ENCODE results near the gene LRP10.

LRP10 gene

DNA sequence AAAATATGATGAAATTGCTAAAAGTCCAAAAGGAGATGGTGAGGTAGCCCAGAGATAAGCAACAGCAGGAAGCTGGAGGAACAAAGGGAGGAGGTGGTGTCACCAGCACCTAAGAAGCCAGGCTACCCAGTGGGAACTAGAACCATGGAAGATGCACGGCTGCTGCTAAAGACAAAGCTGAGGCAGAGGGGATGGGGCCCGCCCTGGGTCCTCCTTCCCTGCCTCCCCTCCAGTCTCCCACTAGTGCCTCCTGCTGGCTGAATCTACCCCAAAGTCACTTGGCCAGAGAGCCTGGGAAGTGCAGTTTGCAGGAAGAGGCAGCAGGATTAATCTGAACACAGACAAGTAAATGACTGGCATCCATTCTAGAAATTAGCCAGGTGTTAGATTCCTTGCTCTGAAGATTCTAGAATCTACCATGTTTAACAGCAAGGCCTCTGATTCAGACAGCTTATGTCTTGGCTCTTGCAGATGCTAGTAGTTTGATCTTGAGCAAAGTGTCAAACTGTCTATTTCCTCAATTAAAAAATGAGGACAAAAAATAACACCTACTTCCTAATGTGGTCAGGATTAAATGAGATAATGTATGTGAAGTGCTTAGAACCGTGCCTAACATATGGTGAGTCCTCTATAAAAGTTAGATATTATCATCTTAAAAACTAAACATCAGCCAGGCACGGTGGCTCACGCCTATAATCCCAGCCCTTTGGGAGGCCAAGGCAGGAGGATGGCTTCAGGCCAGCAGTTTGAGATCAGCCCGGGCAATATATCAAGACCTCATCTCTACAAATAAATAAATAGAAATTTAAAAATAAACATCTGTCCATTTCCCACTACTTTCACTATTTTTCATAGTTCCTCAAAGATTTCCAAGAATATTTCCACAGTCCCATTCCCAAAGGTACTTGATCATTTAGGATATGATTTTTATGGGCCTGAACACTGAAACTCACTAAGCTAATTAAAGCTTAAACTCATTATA is 5.8 kb upstream of the LRP10 start:
- no peak for DNase-seq (ENCODE audit: low read depth in 2 of 2)

DNA sequence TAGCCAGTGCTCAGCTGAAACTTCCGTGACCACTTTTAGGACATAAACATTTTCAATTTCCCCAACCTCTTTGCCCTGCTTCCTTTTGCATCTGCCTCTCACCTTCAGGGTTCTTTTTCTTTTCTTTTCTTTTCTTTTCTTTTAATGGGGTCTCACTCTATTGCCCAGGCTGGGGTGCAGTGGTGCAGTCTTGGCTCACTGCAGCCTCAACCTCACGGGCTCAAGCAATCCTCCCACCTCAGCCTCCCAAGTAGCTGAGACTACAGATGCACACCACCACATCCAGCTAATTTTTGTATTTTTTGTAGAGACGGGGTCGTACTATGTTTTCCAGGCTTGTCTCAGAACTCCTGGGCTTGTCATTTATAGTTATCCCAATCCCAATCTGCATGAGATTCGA is 4.7 kb upstream of the LRP10 start:
- no peak for DNase-seq (ENCODE audit: low read depth in 2 of 2)

DNA sequence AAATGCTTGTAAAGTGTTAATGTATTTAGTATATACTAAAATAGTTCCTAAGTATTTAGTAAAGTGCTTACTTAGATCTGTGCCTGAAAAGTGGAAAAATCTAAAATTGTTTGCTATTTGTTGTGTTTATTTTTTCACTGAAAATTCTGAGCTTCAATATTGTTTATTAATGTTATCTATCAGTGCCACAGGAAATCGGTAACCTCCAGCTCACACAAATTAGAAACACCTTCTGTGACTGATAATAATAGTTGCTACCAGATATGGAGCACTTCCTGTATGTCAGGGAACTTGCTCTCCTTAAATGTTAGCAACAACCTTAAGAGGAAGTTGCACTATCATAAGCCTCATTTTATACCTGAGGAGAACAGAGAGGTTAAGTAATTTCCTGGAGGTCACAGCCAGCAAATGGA is 723 bp upstream of the LRP10 start:
- DNase-seq (ENCODE audit: low read depth in 2 of 2) = no peak

DNA sequence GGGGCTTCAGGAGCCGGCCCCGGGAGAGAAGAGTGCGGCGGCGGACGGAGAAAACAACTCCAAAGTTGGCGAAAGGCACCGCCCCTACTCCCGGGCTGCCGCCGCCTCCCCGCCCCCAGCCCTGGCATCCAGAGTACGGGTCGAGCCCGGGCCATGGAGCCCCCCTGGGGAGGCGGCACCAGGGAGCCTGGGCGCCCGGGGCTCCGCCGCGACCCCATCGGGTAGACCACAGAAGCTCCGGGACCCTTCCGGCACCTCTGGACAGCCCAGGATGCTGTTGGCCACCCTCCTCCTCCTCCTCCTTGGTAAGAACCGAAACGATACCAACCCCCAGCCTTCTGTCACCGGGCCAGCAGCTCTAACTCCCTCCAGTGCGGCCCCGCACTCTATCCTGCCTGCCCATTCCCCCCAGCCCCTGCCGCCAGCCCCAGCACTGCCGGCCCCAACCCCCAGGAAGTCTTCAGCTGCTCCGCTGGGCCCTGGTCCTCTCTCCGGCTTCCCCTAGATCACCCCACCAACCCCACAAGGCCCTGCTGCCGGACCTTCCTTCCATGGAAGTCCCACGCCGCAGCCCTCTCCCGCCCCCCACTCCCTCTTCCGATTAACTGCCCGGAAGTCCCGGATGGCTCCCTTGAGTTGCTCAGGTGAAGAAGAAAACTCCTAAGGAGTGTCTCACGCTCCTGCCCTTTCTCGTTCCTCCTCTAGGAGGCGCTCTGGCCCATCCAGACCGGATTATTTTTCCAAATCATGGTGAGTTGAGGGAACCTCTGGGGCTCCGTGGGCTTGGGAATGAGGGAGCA is 693 bp downstream of the LRP10 start:
- DNase-seq (ENCODE audit: low read depth in 2 of 2) = peak; percentile 51 to 65

DNA sequence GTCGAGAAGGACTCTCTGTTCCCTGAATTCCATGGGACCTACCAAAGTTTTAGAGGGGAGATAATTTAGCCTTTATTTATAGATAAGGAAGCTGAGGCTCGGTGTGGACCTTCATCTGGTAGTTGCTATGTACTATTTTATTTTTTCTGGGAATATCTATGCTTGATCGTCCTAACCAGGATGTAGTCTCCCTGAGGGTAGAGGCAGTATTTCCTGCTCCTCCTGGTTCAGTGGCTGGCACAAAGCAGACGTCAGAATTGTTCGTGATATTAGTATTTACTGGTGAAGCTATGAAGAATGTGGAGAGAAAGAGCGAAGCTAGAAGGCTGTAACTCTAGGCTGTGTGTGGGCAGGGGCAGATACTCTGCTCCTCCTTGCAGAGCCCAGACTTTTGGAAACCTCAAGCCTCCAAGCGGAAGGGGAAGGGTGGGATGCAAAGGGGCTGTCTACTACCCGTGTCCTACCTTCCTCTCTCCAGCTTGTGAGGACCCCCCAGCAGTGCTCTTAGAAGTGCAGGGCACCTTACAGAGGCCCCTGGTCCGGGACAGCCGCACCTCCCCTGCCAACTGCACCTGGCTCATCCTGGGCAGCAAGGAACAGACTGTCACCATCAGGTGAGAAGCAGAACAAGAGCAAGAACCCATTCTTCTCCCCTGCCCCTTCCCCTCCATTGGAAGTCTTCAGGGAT is 1.4 kb downstream of the LRP10 start:
- no peak for DNase-seq (ENCODE audit: low read depth in 2 of 2)

DNA sequence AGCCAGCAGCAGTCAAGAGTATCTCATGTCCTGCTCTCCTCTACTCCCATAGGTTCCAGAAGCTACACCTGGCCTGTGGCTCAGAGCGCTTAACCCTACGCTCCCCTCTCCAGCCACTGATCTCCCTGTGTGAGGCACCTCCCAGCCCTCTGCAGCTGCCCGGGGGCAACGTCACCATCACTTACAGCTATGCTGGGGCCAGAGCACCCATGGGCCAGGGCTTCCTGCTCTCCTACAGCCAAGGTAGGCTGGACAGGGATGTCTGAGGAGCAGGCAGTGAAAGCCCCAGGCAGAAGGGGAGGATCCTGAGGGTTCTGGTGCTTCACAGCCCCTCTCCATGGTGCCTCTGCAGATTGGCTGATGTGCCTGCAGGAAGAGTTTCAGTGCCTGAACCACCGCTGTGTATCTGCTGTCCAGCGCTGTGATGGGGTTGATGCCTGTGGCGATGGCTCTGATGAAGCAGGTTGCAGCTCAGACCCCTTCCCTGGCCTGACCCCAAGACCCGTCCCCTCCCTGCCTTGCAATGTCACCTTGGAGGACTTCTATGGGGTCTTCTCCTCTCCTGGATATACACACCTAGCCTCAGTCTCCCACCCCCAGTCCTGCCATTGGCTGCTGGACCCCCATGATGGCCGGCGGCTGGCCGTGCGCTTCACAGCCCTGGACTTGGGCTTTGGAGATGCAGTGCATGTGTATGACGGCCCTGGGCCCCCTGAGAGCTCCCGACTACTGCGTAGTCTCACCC is 3.6 kb downstream of the LRP10 start:
- DNase-seq (ENCODE audit: low read depth in 2 of 2) = no peak

DNA sequence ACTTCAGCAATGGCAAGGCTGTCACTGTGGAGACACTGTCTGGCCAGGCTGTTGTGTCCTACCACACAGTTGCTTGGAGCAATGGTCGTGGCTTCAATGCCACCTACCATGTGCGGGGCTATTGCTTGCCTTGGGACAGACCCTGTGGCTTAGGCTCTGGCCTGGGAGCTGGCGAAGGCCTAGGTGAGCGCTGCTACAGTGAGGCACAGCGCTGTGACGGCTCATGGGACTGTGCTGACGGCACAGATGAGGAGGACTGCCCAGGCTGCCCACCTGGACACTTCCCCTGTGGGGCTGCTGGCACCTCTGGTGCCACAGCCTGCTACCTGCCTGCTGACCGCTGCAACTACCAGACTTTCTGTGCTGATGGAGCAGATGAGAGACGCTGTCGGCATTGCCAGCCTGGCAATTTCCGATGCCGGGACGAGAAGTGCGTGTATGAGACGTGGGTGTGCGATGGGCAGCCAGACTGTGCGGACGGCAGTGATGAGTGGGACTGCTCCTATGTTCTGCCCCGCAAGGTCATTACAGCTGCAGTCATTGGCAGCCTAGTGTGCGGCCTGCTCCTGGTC is 4.3 kb downstream of the LRP10 start:
- DNase-seq (ENCODE audit: low read depth in 2 of 2) = no peak

DNA sequence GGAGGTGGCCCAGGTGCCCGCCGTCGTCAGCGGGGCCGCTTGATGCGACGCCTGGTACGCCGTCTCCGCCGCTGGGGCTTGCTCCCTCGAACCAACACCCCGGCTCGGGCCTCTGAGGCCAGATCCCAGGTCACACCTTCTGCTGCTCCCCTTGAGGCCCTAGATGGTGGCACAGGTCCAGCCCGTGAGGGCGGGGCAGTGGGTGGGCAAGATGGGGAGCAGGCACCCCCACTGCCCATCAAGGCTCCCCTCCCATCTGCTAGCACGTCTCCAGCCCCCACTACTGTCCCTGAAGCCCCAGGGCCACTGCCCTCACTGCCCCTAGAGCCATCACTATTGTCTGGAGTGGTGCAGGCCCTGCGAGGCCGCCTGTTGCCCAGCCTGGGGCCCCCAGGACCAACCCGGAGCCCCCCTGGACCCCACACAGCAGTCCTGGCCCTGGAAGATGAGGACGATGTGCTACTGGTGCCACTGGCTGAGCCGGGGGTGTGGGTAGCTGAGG is 5.5 kb downstream of the LRP10 start:
- DNase-seq (ENCODE audit: low read depth in 2 of 2) = no peak

DNA sequence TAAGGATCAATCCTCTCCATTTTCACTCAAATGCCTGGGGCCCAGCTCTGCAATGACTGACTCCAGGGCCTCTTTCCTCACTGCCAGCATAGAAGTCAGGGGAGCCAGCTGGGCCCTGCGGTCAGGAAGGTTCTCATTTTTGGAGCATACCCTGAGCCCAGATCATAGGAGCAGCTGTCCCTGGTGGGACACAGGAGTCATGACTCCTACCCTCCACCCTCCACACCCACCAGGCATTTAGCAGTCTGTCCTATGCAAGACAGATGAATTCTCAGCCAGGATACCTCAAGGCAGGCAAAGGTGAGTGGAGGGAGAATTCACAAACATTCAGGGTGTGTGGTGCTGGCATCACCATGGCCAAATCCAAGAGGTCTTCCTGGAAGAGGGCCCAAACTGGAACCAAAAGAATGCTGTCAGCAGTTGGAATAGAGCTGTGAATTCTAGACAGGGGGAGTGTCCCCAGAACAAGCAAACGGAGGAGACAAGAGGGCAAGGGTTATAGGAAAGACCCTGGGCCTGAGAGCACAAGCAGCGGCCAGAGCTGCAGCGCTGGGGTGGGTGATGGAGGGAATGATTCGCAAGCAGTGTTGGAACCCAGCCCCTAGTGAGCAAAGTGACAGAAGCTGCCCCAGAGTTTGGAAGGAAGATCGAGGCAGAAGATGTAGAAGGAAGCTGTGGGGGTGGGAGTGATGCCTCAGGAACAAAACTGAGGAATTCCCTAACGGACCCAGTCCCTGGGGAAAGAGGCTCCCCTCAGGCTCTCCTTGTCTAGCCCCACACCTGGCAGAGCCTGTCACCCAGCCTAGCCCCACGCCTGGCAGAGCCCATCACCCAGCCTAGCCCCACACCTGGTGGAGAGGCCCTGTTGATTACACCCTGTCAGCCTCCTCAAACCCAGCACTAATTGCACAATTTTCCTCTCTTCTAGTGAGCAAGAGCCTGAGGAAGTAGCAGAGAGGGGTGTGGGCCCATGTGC is 7.0 kb downstream of the LRP10 start:
- DNase-seq (ENCODE audit: low read depth in 2 of 2) = no peak

DNA sequence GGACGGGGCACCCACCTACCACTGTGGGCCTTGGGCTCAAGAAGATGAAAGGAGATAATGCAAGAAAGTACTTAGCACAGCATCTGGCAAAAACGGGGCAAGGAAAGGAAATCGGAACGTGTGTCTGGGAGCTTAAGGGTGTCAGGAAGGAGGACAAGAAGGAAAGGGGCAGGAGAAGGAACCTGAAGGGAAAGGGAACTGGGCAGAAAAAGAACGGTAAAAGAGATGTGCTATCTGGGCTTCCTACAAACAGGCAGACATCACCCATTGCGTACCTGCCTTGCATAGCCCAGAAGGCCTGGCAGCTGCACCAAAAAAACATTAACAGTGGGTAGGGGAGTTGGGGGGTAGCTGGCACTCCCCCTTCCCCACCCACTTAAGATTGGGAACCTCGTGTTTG is 10.5 kb downstream of the LRP10 start:
- no peak for DNase-seq (ENCODE audit: low read depth in 2 of 2)

DNA sequence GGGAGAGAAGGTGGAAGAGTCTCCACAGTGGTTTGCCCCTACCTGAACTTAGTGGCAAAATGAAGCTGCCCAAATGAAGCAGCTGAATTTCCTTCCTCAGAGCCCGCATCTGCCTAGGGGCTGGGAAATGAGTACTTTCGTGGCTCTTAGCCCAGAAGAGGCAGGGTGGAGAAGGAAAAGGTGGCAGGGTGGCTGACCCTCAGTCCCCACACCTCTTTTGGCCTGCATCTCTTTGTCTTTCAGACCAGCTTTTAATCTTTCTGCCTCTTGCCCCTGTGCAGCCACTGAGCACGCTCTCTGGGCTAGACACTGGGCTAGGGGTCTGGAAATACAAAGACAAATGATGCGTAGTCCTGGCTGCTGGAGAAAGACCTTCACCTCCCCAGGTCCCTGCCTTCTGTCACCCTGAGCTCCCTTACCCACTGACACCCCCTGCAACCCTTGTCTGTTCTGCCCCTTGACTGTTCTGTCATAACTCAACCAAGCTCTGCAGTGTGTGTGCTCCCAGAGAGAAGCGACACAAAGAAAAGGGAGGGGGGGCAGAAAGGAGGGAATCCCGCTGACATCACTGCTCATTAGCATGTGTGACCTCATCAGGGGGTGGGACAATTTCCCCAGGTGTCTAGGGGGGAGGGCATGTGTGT is 11.1 kb downstream of the LRP10 start:
- no peak for DNase-seq (ENCODE audit: low read depth in 2 of 2)

DNA sequence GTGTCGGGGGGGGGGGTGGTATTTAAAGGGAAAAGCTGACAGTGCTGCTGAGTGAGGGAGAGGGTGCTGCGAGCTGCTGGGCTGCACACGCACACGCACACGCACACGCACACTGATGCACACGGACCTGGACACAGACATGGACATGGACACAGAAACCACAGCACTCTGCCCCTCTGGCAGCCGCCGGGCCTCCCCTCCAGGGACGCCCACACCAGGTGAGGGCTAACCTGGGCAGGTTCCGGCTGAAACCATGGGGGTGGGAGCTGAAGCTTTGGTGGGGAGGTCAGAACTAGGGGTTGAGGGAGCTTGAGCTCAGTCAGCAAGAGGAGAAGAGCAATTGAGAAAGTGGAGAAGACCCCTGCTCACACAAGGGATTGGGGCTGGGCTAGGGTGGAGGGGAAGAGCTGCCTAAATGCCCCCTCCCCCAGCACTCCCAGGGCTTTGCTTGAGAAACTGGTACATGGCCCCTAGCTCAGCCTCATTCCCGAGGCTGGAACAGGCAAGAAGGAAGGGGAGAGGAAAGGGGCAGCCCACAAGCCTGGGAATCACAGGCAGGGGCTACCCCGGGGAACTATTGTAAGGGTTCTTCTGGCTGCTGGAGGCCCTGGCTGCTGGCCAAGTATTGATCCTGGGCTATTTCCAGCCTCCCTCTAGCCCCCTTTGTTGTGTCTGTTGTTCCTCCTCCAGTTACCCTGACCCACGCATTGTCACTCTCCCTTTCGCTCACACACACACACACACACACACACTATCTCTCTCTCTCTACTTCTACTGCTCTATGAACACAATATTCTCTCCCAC is 11.8 kb downstream of the LRP10 start, which contains the start of gene REM2:
Gene REM2, plus strand, starts transcription at position 50 of the 804 bp plus-strand sequence. Its CDS starts 66 bp downstream, at position 116.
- DNase-seq (ENCODE audit: low read depth in 2 of 2) = no peak

DNA sequence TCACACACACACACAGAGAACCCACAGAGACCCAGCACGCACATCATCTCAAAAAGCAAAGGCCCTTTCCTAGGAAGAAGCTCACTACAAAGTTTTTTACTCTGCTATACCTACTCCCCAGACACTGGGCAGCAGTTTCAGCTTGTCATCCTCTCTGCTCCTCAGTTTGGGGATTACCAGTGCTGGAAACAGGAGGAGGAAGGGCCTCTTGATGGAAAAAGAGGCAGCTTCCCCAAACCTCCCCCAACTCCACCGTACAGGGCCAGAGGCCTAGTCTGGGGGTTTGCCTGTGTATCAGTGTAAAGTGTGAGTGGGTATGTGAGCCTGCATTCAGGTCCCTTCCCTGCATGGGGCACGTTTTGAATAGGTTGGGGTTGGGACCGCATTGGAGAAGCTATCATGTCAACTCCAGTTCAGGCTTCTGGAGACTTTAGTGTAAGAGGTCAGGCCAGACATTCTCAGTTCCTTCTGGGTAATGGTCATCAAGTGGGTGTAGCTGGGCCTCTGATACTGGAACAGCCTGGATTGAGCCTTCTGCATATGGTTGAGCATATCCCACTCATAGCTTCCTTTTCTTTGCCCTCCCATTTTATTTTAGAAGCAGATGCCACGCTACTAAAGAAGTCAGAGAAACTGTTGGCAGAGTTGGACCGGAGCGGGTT is 12.7 kb downstream of the LRP10 start:
- no peak for DNase-seq (ENCODE audit: low read depth in 2 of 2)

DNA sequence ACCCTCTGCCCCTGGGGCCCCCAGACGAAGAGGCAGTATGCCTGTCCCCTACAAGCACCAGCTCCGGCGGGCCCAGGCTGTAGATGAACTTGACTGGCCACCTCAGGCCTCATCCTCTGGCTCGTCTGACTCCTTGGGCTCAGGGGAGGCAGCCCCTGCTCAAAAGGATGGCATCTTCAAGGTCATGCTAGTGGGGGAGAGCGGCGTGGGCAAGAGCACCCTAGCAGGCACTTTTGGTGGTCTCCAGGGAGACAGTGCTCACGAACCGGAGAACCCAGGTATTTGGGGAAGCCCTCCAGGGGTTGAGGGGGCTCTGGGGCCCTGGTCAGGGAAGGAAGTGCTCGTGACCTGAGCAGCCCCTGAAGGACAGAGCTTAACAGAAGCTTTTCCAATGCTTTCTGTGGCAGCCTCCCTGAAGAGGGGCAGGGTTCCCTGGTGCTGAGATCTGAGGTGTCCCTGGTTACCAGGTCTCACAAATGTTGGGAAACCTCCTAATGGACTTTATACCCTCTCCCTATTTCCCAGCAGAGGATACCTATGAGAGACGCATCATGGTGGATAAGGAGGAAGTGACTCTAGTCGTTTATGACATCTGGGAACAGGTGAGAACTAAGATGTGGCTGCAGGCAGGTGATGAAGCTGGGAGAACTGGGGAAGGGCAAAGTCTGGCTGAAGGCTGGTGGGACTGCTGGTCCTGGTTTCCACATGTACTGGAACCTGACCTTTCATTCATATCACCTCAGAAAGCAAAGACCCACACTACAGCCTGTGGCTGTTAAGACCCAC is 13.4 kb downstream of the LRP10 start:
- no peak for DNase-seq (ENCODE audit: low read depth in 2 of 2)

DNA sequence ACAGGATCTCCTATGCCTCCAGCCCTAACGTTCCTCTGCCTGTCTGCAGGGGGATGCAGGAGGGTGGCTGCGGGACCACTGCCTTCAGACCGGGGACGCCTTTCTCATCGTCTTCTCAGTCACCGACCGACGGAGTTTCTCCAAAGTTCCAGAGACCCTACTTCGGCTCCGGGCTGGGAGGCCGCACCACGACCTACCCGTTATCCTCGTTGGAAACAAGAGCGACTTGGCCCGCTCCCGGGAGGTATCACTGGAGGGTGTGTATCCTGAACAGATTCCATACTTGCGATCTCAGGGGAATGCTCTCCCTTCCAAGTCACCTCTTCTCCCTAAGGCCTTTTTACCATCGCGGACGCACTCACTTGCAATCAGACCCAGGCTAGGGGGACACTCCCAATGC is 14.4 kb downstream of the LRP10 start:
- no peak for DNase-seq (ENCODE audit: low read depth in 2 of 2)

DNA sequence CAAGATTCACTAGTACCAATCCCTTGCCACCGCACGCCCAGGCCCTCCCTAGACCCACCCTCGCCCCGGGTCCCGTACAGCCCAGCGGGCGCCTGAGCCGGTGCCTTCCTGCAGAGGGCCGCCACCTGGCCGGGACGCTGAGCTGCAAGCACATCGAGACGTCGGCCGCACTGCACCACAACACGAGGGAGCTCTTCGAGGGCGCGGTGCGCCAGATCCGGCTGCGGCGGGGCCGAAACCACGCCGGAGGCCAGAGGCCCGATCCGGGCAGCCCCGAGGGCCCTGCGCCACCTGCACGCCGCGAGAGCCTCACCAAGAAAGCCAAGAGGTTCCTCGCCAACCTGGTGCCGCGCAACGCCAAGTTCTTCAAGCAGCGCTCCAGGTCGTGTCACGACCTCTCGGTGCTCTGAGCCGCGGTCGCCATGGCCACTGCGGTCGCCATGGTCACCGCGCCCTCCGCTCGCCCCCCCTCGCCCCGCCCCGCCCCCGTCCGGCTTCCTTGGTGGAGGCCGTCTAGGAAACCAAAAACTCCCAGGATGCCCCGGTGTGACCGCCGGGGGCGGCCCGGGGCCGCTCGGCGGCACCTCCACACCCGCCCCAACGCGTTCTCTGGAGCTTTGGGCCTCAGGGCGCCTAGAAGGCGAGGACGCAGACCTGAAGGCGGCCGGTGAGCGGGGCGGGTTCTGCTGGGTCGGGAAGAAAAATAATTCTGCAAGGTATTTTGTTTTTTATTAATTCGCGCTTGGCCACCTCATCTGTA is 15.1 kb downstream of the LRP10 start:
- DNase-seq (ENCODE audit: low read depth in 2 of 2) = peak; percentile 59 to 60

Data from stimulated activated CD8-positive, alpha-beta memory T cell treated with anti-CD3 and anti-CD28 coated beads, Interleukin-2, amount 100 ng/mL, for 48 hours (primary cell).